PC-9 (cell line): ENCODE data around the gene RTN4R. TPM values are rescaled to one million over a fixed set of nuclear protein-coding genes. Genes with fewer than 3 reads are reported as not detected.

Experiments used
- BruUV-seq: library from RNA; stranded (reverse); fragments of 400-500 nt; replicated peaks from 2 replicates; lab custom pipeline; 2021; lab: Mats Ljungman, UMichigan
- CTCF ChIA-PET: fragments of 300-600 bp; sonication (Branson Sonifier 250); formaldehyde crosslinking; loops from one replicate; lab custom pipeline; 2022; ENCODE audit warnings: antibody characterized with exemption; lab: Charles Lee
- POLR2A ChIA-PET: fragments of 300-600 bp; sonication (Branson Sonifier 250); formaldehyde crosslinking; loops from one replicate; lab custom pipeline; 2022; ENCODE audit warnings: antibody characterized with exemption; ENCODE audit not compliant: unreplicated experiment; lab: Charles Lee
- DNase-seq, 2 experiments: peaks; one replicate each; pipeline versions ENCODE4 v3.0.0 to v3.0.0-alpha.2; 2015 to 2022; ENCODE audit warnings: mixed read lengths in 1 of 2
- H2AFZ ChIP-seq: fragments of 200-600 bp; sonication (generic); 2 replicates; pipeline ENCODE4 v1.8.1; 2017; ENCODE audit warnings: antibody characterized with exemption
- H3F3A ChIP-seq: fragments of 200-600 bp; sonication (generic); 2 replicates; pipeline ENCODE4 v1.8.1; 2017; ENCODE audit warnings: antibody characterized with exemption, mild to moderate bottlenecking, low read depth; ENCODE audit not compliant: insufficient read depth
- H3K27ac ChIP-seq: fragments of 200-600 bp; sonication (generic); 2 replicates; pipeline ENCODE4 v1.6.1; 2016; ENCODE audit warnings: mixed run types
- H3K27me3 ChIP-seq: fragments of 200-600 bp; sonication (generic); 2 replicates; pipeline ENCODE4 v1.6.1; 2016; ENCODE audit warnings: low read depth, mixed run types; ENCODE audit not compliant: insufficient read depth
- H3K36me3 ChIP-seq: fragments of 200-600 bp; sonication (generic); 2 replicates; pipeline ENCODE4 v1.6.1; 2016; ENCODE audit warnings: low read depth, mixed run types
- H3K4me1 ChIP-seq: fragments of 200-600 bp; sonication (generic); replicated peaks from 2 replicates; pipeline ENCODE4 v1.6.1; 2016; ENCODE audit warnings: mixed run types; ENCODE audit not compliant: insufficient read depth
- H3K4me2 ChIP-seq: fragments of 200-600 bp; sonication (generic); 2 replicates; pipeline ENCODE4 v1.6.1; 2017; ENCODE audit warnings: mixed run types
- H3K4me3 ChIP-seq: fragments of 200-600 bp; sonication (generic); 2 replicates; pipeline ENCODE4 v1.6.1; 2016; ENCODE audit warnings: mixed run types
- H3K79me2 ChIP-seq: fragments of 200-600 bp; sonication (generic); 2 replicates; pipeline ENCODE4 v1.6.1; 2017; ENCODE audit warnings: low read depth, mixed run types
- H3K9me2 ChIP-seq: fragments of 200-600 bp; sonication (generic); 2 replicates; pipeline ENCODE4 v1.8.1; 2017; ENCODE audit warnings: mild to moderate bottlenecking; ENCODE audit not compliant: insufficient read depth
- H3K9me3 ChIP-seq: fragments of 200-600 bp; sonication (generic); 2 replicates; pipeline ENCODE4 v1.8.1; 2016; ENCODE audit warnings: low read depth; ENCODE audit not compliant: insufficient read depth
- H4K20me1 ChIP-seq: fragments of 200-600 bp; sonication (generic); 2 replicates; pipeline ENCODE4 v1.8.1; 2017; ENCODE audit not compliant: insufficient read depth
- CTCF ChIP-seq: fragments of 200-600 bp; sonication (generic); conservative IDR thresholded peaks from 2 replicates; pipeline ENCODE4 v1.6.1; 2017; ENCODE audit warnings: mixed run types, antibody characterized with exemption, mild to moderate bottlenecking, moderate library complexity
- EZH2 ChIP-seq: fragments of 200-600 bp; sonication (generic); IDR thresholded peaks from 2 replicates; pipeline ENCODE4 v1.8.0; 2017; ENCODE audit warnings: antibody characterized with exemption, low read depth
- intact Hi-C: fragments of 100-400 bp; cut with micrococcal nuclease; formaldehyde crosslinking; loops from one replicate; pipeline ENCODE4 v1.10.0; 2022; ENCODE audit not compliant: unreplicated experiment
- total RNA-seq: library from RNA; stranded (reverse); gene quantifications from 2 replicates; pipeline ENCODE4 v1.2.3, GENCODE V29; 2021

RTN4R gene
- total RNA-seq, 1 experiment from 2014 or later, result 5.0 TPM

GRCh38 chr22:20232237-20232598 is 35.9 kb downstream of the RTN4R start:
- DNase-seq, result no peak
- no peaks in the 10 kb centered on the region for H3F3A ChIP-seq
- H3K4me3 ChIP-seq, result no peak overlapping the region
- H3K9me3 ChIP-seq, result no peaks in the 10 kb centered on the region
- POLR2A ChIA-PET, result no interaction called here
- no peak overlapping the region for H2AFZ ChIP-seq
- intact Hi-C loops, result no loop called here
- H3K9me2 ChIP-seq, result no peaks in the 10 kb centered on the region
- H3K79me2 ChIP-seq, result no peaks in the 10 kb centered on the region
- no peaks in the 10 kb centered on the region for H3K36me3 ChIP-seq
- peaks cover 42% of the 10 kb centered on the region for H3K27me3 ChIP-seq
- H3K4me2 ChIP-seq, result no peak overlapping the region
- H3K27ac ChIP-seq, result no peak overlapping the region
- CTCF ChIA-PET, result no interaction called here
- TF ChIP-seq EZH2 (no peak), CTCF (no peak)
- H4K20me1 ChIP-seq, result no peaks in the 10 kb centered on the region
- H3K4me1 ChIP-seq, result no peaks in the 10 kb centered on the region
- no TSS peak for BruUV-seq

GRCh38 chr22:20231514-20232236 is 36.4 kb downstream of the RTN4R start:
- peaks cover 42% of the 10 kb centered on the region for H3K27me3 ChIP-seq
- no peak for TF ChIP-seq CTCF
- TF ChIP-seq EZH2, result no peak
- no peaks in the 10 kb centered on the region for H3K9me2 ChIP-seq
- H3K4me3 ChIP-seq, result no peak overlapping the region
- H3F3A ChIP-seq, result no peaks in the 10 kb centered on the region
- H3K27ac ChIP-seq, result no peak overlapping the region
- BruUV-seq, result no TSS peak
- H3K4me1 ChIP-seq, result no peaks in the 10 kb centered on the region
- no peaks in the 10 kb centered on the region for H3K36me3 ChIP-seq
- ChIA-PET CTCF (no interaction called here), POLR2A (no interaction called here)
- H4K20me1 ChIP-seq, result no peaks in the 10 kb centered on the region
- no peaks in the 10 kb centered on the region for H3K79me2 ChIP-seq
- intact Hi-C loops, result no loop called here
- no peak overlapping the region for H3K4me2 ChIP-seq
- H2AFZ ChIP-seq, result no peak overlapping the region
- DNase-seq, result no peak
- H3K9me3 ChIP-seq, result no peaks in the 10 kb centered on the region

- Histone ChIP-seq H3K9me3 (no peaks in the 10 kb centered on the region), H4K20me1 (no peaks in the 10 kb centered on the region), H3K27ac (no peak overlapping the region), H3K4me2 (no peak overlapping the region), H3K9me2 (no peaks in the 10 kb centered on the region), H3K79me2 (no peaks in the 10 kb centered on the region), H3K4me3 (no peak overlapping the region), H3K27me3 (peaks cover 42% of the 10 kb centered on the region), H2AFZ (no peak overlapping the region), H3K4me1 (no peaks in the 10 kb centered on the region), H3K36me3 (no peaks in the 10 kb centered on the region), H3F3A (no peaks in the 10 kb centered on the region)
- TF ChIP-seq EZH2, result no peak
- no peak for DNase-seq
- POLR2A ChIA-PET, result no interaction called here
- CTCF ChIA-PET, result no interaction called here
- no TSS peak for BruUV-seq
- intact Hi-C loops, result no loop called here
Measured at GRCh38 chr22:20230777-20231420, 37.2 kb downstream of the RTN4R start.
